HG02870 (cell line): Measurements from ENCODE around the gene TCF20.

Source experiments
- ATAC-seq: cut with Tn5 transposase; IDR thresholded peaks from one replicate; pipeline ENCODE4 v1.9.1; 2021; ENCODE audit warnings: mild to moderate bottlenecking, moderate library complexity; ENCODE audit not compliant: unreplicated experiment

Gene TCF20

DNA sequence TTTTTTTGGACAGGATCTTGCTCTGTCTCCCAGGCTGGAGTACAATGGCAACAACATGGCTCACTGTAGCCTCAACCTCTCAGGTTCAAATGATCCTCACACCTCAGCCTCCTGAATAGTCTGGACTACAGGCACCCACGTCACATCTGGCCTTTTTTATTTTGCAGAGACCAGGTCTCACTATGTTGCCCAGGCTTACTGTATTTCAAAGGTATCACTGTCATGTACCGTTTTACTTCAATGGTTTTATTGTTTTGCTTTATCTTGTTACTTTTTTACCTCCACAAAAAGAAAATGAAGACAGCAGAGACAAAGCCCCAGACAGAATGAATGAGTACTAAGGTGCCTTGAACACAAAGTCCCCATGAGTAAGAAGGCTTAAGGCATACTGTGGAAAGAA is 5.1 kb downstream of the TCF20 start:
- no peak for ATAC-seq

DNA sequence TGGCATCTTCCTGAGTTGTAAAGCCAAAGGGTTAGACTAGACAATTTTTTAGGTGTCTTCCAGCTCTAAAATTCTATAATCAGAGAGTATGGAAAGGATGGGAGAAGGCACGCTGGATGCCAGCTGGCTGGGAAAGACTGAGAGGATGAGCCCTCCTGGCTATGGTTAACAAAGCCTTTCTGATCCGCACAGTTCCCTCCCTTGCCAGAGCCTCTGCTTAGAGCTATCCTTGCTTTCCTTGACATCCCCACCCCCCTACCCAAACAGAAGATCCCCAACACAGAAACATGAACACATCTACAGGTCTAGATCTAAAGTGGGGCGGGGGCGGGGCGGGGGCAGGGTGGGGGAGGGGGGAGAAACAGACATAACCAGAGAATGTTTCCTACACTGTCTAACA is 6.5 kb downstream of the TCF20 start:
- no peak for ATAC-seq

DNA sequence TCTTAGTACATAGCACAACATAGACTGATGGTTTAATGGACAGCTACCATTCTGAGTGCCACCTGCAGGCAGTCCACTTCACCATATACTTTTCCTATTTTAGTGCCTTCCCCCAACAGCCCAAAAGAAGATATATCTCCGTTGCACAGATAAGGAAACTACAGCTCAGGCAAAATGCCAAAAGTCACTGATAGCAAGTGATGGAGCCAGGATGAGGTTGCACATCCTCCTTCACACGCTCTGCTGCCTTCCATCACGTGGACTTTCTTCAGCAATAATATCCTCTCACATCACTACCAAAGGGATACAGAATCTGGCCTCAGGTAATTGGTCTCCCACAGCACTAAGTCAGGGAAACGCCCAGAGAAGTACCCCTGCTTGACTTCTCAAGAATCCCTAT is 7.5 kb downstream of the TCF20 start:
- no peak for ATAC-seq

DNA sequence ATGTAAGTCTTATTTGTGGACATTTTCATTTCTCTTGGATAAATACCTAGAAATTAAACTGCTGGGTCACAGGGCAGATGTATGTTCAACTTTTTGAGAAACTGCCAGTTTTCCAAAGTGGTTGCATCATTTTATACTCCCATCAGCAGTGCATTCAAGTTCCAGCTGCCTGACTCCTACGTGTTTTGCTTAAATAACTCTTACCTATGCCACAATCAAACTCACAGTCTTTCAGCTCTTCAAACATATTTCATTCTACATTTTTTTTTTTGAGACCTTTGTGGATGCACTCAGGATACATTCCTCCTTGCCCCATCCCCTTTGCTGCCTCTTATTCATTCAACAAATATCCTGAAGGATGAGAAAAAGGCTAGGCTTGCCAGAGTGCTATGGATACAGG is 9.2 kb downstream of the TCF20 start:
- no peak for ATAC-seq

DNA sequence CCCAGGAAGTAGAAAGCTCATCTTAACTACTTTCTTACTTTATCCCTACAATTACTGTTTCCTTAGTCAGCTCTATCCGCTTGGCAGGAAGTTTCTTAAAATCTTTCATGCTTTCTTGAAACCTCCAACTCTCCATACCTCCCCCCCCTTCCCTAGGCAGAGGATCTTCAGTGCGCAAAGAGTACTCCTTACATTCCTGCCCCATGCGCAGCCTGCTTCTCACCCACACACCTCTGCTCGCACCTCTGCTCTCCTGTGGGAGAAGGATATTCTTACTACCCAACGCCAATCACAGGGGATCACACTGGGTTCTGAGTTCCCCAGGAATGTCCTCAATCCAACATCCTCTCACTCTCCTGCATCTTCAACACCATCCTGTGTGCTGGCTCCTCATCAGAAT is 12.3 kb downstream of the TCF20 start:
- ATAC-seq: no peak

DNA sequence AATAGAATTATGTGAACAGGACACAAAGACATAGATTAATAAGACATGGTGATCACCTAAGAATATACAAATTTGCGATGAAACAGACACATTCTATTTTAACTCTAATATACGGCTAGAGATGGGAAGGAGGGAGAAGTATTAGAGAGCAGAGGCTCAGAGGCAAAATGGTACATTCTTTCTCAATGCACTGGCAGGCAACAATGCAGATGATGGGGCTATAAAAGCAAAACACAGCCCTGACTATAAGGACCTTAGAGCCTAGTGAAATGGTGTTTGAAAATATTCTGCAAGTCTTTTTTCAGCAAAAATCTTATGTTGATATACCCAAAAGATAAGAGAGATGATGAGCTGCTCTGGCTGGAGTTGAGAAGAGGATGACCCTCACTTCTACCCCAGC is 13.1 kb downstream of the TCF20 start:
- no peak for ATAC-seq

DNA sequence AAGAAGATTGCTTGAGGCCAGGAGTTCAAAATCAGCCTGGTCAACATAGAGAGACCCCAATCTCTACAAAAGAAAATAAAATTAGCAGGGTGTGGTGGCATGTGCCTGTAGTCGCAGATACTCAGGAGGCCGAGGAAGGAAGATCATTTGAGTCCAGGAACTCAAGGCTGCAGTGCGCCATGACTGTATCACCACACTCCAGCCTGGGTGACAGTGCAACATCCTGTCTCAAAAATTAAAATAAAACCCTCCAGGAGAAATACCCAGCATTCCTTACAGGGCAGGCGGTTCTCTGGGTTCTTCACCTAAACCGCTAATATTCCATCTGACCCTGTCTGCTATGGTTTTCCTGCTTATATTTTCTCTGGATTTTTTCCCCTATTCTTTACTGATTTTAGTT is 13.5 kb downstream of the TCF20 start:
- no peak for ATAC-seq

DNA sequence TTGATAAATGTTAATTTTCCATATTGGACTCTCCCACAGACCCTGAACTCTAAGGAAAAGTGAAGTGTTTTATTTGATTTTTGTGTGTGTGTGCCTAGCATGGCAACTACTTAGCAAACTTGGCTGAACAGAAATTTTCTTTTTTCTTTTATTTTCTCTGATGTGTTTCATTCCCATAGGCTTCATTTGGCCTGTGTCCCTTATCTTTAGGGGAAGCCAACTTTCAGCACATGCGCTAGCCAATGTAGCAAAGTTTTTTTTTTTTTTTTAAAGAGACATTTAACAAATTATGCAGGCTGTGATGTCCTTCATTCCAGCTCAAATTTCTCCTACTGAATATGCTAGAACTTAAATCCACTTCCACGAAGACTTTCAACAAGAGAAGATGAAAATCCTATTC is 14.2 kb downstream of the TCF20 start:
- ATAC-seq: no peak

DNA sequence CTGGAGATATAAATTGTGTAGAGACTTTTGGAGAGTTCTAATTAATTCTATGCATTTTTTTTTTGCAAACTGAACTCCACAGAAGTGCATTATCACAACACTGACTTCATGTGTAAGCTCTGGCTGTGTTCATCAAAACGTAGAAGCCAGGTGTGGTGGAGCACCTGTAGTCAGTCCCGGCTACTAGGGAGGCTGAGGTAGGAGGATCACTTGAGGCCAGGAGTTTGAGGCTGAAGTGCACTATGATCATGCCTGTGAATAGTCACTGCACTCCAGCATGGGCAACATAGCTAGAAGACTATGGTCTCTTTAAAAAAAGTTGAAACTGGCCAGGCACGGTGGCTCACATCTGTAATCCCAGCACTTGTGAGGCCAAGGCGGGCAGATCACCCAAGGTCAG is 20.6 kb downstream of the TCF20 start:
- no peak for ATAC-seq

DNA sequence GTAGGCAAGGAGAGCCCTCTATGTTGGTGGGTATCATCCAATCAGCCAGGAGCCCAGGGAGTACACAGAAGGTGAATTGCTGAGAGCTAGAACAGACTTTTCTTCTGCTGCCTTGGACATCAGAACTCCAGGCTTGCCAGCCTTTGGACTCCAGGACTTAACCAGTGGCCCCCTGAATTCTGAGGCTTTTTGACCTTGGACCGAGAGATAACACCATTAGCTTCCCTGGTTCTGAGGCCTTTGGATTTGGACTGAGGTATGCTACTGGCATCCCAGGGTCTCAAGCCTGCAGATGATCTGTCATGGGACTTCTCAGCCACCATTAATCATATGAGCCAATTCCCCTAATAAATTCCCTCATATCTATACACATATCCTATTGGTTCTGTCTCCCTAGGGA is 21.5 kb downstream of the TCF20 start:
- ATAC-seq: no peak

DNA sequence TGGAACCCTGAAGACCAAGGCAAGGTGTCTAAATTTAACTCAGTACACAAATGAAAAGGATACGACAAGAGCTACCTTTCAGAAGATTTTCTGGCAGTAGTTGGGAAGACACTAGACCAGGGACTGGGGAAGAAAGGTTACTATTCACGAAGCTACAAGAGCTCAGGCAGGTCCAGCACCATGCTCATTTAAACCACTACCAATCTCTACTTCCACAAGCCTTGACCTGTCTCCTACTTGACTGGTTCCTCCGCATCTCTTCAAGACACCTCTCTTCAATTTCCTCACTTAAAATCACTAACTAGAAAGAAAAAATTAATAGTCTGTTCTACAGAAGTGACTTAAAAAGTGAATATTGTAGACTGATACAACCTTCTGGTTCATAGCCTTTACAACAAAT is 22.9 kb downstream of the TCF20 start:
- ATAC-seq: no peak

DNA sequence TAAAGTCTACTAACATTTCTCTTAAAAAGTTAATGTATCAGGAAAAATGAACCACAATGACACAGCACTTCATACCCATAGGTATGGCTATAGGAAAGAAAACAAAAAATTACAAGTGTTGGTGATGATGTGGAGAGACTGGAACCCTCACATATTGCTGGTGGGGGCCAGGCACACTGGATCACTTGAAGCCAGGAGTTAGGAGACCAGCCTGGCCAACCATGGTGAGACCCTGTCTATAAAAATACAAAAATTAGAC is 26.7 kb downstream of the TCF20 start:
- ATAC-seq: no peak

DNA sequence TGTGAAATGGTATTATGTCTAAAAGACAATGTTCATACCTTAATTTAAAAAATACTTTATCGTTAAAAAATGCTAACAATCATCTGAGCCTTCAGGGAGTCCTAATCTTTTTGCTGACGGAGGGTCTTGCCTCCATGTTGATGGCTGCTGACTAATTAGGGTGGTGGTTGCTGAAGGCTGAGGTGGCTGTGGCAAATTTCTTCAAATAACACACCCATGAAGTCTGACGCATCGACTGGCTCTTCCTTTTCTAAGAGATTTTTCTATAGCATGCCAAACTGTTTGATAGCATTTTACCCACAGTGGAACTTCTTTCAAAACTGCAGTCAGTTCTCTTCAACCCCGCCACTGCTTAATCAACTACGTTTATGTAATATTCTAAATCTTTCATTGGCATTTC is 33.6 kb downstream of the TCF20 start:
- no peak for ATAC-seq

DNA sequence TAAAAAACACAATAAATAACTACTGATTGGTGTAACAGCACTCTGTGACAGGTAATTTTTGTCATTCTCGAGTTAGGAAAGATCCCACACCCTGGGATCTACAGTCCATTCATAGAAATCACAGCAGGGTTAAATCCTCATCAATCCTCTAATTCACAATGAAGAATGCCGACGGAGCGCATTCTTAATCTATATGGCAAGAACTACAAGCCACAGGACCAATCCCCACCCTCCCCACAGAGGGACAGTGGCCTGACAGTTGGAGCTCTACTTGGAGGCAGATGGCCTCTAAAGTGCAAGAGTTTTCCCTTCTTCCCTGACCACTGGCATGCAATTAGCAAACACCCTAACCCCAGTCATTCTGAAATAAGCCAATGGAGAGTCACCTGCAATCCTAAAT is 34.2 kb downstream of the TCF20 start:
- no peak for ATAC-seq

DNA sequence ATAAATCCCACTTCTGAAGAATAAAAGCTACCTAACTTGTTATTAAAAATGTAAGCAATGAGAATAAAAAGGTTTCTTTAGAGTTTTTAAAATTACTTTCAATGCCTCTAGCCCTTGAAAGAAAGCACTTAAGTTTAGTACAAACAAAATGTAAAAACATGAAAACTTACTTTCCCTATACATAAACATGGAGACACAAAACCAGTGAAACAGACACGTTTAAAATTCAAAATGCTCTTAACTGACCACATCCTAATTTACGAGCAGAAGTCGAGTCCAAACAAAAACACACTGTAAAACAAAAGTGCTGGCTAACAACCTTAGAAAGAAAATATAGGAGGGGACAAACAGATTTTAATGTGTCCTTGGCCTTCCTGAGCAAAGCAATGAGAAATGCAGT is 36.6 kb downstream of the TCF20 start:
- no peak for ATAC-seq

DNA sequence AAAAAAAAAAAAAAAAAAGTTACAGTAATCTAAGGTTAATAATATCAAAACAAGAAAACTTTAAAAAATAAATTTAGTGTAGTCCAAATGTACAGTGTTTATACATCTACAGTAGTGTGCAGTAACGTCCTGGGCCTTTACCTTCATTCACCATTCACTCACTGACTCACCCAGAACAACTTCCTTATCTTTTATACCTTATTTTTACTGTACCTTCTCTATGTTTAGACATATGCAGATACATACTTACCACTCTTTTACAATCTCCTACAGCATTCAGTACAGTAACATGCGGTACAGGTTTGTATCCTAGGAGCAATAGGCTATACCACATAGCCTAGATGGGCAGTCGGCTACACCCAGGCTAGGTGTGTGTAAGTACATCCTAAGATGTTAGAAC is 38.5 kb downstream of the TCF20 start:
- ATAC-seq: no peak

DNA sequence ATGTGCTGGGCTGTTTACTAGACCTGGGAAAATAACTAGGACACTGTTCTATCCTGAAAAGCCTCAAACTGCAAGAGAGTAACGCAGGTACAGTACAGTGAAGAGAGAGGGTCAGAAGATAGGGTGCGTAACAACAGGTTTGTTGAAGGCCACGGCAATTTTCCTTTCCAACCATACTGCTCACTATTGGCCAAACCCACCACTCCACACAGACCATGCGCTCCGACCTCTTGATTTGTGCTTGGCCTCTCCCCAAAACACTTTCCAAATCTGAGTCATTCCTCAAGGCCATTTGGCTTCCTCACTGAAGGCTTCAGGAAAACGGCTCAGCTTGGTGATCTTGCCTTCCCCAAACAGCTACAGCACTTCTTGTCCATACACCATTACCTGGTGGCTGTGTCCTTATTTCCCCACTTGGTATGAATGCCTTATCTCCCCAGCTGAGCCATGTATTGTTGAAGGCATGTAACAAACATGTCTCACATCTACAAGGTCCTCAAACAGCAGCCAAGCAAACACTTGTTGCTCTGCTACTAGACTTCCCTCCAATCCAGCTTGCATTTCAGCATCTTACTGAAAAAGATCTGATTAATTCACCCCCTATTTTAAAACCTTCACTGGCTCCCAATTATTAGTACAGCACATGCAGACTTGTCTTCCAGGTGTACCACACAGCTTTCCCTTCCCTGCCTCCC is 40.9 kb downstream of the TCF20 start:
- ATAC-seq: no peak

DNA sequence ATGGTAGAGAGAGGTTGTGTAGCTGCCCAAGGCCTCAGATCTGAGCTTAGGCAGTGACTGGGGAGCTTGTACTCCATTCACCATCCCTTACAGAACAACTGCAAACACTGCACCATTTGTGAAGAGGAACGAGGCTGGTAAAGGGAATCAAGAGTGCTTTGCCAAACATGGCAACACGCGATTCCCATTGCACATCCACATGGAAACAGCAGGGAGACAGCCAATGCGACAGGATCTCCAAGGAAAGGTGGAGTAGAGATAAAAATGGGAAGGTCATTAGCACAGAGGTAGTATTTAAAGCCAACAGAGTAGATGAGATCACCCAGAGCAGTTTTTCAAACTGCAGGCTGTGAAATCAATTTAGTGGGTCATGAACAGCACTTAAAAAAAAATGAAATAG is 42.0 kb downstream of the TCF20 start:
- no peak for ATAC-seq

DNA sequence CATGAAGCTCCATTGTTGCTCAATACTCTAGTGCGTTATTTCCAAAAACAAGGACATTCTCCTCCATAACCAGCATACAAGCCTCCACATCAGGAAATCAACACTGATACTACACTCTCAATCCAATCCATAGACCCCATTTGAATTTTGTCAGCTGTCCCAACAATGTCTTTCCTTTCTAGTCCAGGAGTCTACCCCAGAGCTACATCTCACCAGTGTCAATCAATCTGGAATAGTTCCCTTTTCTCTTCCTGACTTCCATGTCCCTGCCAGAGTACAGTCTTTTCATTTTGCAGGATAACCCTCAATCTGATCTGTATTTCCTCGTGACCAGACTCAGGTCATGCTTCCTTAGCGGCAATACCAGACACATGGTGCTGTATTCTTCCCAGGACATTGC is 43.0 kb downstream of the TCF20 start:
- ATAC-seq: no peak

DNA sequence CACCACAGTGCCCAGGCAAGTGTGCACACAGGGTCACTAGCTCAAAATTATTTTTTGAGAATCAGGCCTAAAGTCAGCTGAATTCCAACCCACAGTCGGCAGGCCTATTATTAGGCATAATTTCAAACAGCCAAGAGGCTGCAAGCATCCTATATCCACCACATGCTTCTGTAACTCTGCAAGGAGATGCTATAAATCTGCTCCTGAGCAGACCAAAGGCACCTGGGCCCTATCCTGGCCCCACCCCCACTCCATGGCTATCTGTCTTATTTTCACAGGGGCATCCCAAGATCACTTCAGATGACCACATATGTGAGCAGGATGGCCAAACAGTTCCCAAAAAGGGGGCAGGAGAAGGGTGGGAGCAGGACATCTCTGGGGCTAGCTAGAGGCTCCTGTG is 44.6 kb downstream of the TCF20 start:
- no peak for ATAC-seq

DNA sequence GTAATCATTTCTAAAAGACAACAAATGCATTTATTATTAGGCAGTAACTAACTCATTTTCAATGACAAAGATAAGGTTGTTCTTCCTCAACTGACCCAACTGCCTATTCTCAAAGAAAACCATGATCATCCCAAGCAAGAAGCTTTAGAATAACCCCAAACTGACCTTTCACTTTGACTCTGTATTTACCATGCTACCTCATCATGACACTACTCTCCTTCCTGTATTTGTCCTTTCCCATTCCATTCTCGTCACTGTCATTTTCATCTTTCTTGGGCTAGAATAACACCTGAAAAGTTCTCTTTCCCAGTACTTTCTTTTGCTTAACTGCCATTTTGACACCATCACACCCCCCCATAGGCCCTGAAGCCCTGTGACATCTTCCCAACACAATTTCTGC is 48.3 kb downstream of the TCF20 start:
- ATAC-seq: no peak
